Stimulated activated CD4-positive, alpha-beta T cell treated with anti-CD3 and anti-CD28 coated beads, TNF-alpha, amount 100 ng/mL, for 48 hours (primary cell): ENCODE measurements around the gene UPK2.

Experiments used
- DNase-seq, 3 donors: peaks; one replicate each; pipeline ENCODE4 v3.0.0-alpha.2; 2020; ENCODE audit warnings: low read depth in 3 of 3

Gene UPK2

DNA sequence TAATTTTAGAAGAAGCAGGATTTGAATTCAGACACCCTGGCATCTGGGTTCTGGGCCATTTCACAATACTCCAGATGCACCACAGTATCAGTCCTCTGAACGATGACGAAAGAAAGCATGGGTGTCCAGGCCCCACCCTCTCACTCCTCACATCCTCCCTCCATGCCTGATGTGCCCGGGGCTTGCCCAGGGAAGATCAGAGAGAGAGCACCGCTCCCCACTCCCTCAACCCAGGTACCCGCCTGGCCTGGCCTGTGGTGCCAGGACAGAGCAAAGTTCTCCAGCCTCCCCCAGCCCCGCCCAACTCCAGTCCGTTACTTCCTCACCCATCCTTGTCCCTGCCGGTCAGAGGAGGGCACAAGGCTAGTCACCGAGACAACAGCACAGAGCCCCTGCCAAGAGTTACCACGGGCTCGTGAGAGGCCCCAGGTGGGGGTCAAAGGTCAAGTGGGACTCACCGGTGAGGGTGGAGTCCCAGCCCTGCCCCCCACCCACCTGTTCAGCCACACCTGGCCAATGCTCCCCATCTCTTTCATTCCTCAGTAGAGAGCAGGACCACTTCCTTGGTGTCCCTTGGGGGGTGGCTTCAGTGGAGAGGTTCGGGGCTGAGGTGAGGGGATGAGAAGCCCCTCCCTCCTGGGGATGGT is 38.5 kb upstream of the UPK2 start:
- no peak for DNase-seq

- DNase-seq = no peak
These were observed 37.9 kb upstream of the UPK2 start for GRCh38 chr11:118918128-118918685.

GRCh38 chr11:118918686-118919280 is 37.3 kb upstream of the UPK2 start:
- DNase-seq = no peak

GRCh38 chr11:118921121-118921928 is 34.8 kb upstream of the UPK2 start:
- DNase-seq = no peak

DNA sequence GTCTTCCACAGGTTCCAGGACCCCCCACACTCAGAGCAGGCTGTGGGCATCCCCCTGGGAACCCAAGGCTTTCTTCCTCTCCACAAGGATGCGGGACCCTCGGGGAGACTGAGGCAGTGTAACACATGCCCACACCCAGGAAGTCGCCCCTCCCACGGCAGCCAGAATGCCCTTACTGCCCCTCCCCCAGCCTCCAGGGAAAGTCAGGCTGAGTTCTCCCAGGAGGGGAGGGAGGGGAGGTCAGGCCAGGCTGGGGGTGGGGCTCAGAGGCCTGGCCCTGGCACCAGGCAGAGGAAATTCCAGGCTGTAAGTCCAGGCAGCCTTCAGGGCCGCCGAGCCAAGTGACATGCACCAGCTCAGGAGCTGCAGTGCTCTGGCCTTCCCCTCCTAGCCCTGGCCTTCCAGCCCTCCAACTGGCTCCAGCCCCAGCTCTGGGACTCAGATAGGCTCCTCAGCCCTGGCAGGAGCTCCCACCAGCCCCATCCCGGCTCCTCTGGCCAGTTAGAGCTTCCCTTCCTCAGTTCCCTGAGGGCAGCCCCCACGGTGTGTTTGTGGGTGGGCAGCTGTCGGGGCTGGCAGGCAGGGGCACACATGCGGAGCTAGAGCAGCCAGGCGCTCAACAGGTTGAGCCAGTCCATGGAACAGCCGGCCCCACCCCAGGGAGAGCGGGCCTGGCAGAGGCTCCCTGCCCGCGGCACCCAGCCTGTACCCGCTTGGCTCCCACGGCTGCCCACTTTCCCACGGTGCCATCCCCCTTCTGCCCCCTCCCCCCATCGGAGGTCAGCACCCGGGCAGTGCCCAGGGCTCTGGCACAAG is 34.0 kb upstream of the UPK2 start:
- no peak for DNase-seq

DNA sequence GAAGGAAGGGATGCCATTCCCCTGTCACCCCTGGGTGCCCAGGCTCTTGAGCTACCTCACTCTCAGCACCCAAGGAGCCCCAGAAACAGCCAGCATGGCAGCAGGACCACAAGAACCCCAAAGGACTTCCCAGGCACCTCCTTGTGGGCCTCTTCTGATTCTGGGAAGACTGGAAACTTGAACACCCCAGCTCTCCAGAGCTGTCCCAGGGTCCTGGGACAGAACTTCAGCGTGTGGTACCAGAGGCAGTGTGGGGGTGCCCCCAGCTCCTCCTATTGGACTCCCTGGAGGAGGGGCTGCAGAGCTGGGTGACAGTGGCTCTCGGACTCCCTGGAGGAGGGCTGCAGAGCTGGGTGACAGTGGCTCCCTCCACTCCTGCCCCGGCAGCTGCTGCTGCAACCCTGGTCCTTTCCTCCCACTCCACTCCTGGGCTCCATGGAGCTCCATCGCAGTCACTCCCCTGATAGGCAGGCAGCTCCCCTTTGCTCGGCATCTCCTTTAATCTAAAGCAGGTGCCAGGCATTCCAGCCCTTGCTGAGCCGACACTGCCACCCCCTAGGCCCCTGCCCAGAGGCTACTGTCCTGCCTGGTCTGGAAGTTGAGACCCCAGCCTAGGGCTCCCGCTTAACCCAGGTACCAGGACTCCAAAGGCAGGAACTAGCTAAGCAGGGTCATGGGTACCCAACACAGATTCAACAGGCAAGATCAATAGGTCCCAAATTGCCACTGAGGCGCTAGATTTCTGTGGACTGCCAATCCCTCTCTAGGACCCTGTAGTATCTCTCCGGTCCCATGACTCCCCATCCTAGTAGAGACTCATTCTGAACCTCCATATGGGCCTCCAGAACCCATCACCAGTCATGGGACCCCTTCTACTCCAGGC is 33.1 kb upstream of the UPK2 start:
- no peak for DNase-seq

DNA sequence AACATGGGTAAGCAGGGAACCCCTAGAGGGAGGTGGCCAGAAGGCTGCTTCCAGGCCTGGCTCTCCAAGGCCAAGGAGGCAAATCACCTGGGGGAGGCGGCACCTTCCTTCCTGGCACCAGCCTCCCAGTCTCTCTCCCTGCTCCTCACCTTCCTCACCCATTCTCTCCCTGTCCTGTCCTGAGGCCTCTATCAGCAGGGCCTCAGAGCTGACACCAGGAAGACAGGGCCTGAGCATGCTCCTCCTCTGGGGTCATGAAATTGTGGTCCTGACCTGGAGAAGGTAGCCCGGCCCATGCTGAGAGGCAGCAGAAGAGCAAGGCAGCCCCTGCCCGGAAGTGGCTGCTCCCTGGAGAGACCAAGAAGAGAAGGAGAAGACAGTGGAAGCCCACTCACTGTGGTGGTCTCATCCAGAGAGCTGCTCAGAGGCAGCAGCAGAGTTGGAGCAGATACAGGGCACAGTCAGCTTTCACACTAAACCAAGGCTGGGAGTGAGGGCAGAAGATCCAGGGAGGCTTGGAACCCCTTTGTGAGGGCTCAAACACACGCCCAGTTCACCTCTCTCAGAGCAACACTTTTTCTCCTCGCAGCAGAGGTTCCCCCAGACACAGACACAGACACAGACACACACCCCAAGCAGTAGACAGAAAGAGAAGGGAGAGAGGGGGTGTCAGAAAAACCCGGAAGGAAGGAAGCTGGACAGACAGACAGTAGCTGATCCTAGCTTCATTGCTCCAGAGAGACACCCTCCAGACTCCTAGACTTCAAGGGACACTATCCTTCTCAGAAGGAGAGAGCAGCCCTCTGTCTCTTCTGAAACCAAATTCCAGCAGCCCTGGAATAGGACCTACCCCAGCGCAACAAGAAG is 32.1 kb upstream of the UPK2 start:
- DNase-seq = no peak

GRCh38 chr11:118924591-118925585 is 31.2 kb upstream of the UPK2 start:
- DNase-seq = no peak

- no peak for DNase-seq
These were observed 28.5 kb upstream of the UPK2 start for GRCh38 chr11:118927554-118928100.

- DNase-seq = peak; percentile 81 to 86 (median 82)
These were observed 27.8 kb upstream of the UPK2 start for GRCh38 chr11:118928101-118928869.

DNA sequence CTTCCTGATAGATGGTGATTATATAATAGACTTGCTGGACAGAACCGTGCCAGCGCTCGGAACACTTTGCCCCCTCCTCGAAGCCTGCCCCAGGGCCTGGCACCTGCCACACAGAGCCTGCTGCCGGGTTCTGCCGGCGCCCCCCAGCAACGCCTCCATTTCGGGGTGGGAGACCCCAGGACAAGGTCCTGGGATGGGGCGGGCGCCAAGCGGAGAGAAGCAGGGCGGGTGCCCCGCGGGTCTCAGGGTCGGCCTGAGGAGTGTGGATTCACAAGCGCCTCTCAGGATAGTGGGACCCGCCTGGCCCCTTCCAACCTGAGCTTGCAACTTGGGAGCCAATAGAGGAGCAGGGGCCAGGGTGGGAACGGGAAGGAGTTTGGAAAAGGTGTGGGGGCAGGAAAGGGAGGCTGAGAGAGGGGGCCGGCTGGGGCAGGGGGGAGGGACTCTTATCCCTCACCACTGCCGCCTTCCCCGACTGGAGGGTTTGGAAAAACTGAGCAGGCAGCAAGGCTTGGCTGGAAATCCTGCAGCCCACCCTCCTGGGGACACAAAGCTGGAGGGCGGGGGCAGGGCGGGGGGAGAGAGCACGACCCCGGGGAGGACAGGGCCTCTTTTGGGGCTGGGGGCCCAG is 27.1 kb upstream of the UPK2 start:
- no peak for DNase-seq

DNA sequence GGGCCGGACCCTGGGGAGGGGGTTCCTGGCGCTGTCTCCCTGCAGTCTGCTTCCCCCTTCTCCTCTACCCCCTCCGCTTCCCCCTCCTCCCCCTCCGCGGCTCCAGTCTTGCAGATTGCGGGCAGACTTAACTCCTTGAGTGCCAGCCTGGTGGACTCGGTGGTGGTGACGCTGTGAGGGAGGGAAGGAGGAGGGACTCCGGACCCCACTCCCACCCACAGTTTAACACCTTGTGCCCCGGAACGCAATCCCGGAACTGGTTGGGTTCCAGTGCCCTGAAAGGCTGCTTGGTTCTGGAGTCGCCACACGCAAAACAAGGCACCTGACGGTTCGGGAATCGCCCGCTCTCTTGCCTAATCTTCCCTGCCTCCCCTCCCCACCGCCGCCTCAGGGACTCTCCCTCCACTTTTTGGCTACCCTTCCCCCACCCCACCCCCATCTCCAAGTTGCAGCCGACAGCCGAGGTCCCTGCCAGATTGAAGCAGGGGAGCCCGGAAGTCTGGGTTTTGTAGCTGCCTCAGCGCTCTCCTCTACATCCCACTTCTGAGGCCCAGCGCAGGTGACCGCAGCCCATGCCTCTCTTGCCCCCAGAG is 26.5 kb upstream of the UPK2 start:
- DNase-seq = peak in 1 of 3 donors; percentile 78

DNA sequence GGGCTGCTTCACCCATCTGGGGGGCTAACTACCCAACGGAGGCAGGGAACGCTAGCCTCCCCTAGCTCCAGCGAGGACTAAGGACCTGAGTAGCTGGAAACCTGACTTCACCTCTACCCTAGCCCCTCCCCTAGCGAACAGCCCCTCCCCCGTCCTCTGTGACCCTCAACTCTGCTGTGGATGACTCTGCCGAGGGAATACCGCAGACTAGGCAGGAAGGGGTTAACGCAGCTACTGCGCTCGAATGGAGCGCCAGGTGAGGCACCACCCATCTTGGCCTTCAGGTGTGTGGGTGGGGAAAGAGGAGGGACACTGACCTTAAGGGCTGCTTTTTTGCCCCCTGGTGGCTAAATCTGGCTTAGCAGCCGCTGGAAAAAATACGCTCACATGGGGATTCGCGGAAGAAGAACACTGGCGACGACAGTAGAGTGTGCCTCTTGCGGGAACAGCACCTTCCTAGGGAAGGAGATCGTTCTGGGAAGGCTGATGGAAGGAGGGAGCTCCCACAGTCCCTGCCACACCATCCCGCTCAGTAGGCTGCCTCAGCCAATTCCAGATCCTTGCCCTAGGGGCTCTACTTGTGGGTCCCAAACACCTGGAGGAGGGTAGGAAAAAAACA is 25.9 kb upstream of the UPK2 start:
- peak; percentile 77 to 84 (median 81) for DNase-seq

DNA sequence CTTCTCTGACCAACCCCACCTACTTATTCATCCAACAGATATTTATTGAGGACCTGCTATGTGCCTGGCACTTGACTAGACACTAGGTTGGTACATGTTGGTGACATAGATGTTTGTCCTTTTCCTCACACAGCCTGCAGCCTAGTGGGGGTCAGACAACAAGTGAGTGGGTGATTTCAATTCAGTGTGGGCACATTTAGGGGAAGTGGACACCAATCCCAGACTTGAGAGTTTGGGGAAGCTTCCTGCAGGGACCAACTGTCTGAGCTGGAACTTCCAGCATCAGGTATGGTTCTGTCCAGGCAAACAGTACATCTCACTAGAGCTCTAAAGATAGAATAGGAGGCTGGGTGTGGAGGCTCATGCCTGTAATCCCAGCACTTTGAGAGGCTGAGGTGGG is 24.5 kb upstream of the UPK2 start:
- no peak for DNase-seq

DNA sequence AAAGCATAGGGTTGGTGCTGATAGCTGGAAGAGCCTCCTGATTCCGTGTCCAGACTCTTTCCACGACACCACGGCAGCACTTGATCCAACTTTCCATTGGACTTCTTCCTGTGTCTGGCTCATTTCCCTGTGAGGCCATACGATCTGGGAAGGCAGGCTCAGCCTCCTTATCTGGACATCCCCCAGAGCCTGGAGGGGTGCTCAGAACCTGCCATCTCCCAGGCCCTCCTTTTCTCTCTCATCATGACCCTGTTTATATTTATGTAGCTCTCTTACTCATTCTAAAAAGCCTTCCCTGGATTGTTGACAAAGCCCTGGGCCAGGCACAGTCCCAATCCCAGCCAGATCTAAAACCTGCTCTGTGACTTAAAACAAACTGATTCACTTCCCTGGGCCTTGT is 22.6 kb upstream of the UPK2 start:
- DNase-seq = no peak

- DNase-seq = no peak
These were observed 20.7 kb upstream of the UPK2 start for GRCh38 chr11:118935376-118935775.
